HepG2 (cell line): ENCODE measurements around the gene LNX2. TPM values are rescaled to one million over a fixed set of nuclear protein-coding genes. Genes with fewer than 3 reads are reported as not detected.

Experiments
- AKNA ChIP-seq: sonication (generic); formaldehyde crosslinking; IDR thresholded peaks from 2 replicates; pipeline ENCODE4 v1.4.0; 2020; ENCODE audit warnings: missing genetic modification reagents, borderline replicate concordance
- BCL3 ChIP-seq: sonication (generic); formaldehyde crosslinking; IDR thresholded peaks from 2 replicates; pipeline ENCODE4 v1.5.1; 2020; ENCODE audit warnings: mild to moderate bottlenecking, missing genetic modification reagents, moderate library complexity
- BORCS8-MEF2B ChIP-seq: sonication (generic); formaldehyde crosslinking; IDR thresholded peaks from 2 replicates; pipeline ENCODE4 v1.8.0; 2022; ENCODE audit warnings: mild to moderate bottlenecking, missing genetic modification reagents
- ERF ChIP-seq: IDR thresholded peaks from 2 replicates; pipeline ENCODE4 v1.6.1; 2018; ENCODE audit warnings: missing biosample characterization, missing genetic modification reagents
- HNF4A ChIP-seq: sonication (generic); formaldehyde crosslinking; IDR thresholded peaks from 2 replicates; pipeline ENCODE4 v1.4.0; 2020; ENCODE audit warnings: missing genetic modification reagents
- JUNB ChIP-seq: sonication (generic); formaldehyde crosslinking; IDR thresholded peaks from 2 replicates; pipeline ENCODE4 v1.8.0; 2022; ENCODE audit warnings: missing genetic modification reagents, mild to moderate bottlenecking, borderline replicate concordance
- KMT2B ChIP-seq: IDR thresholded peaks from 2 replicates; pipeline ENCODE4 v1.6.1; 2016; ENCODE audit warnings: missing genetic modification reagents, missing compliant biosample characterization
- MEIS2 ChIP-seq: sonication (generic); formaldehyde crosslinking; IDR thresholded peaks from 2 replicates; pipeline ENCODE4 v1.9.0; 2021; ENCODE audit warnings: mild to moderate bottlenecking, missing genetic modification reagents
- SKI ChIP-seq: fragments of 450-650 bp; IDR thresholded peaks from one replicate; pipeline ENCODE4 v1.6.1; 2018; ENCODE audit warnings: mild to moderate bottlenecking; ENCODE audit not compliant: partially characterized antibody
- TAF1 ChIP-seq: sonication (generic); formaldehyde crosslinking; IDR thresholded peaks from 2 replicates; pipeline ENCODE4 v1.4.0; 2020; ENCODE audit warnings: missing genetic modification reagents
- TEAD2 ChIP-seq: sonication (generic); formaldehyde crosslinking; IDR thresholded peaks from 2 replicates; pipeline ENCODE4 v1.9.0; 2021; ENCODE audit warnings: missing genetic modification reagents
- THRA ChIP-seq: sonication (generic); formaldehyde crosslinking; IDR thresholded peaks from 2 replicates; pipeline ENCODE4 v1.4.0; 2020; ENCODE audit warnings: missing genetic modification reagents, borderline replicate concordance
- YEATS2 ChIP-seq: sonication (generic); formaldehyde crosslinking; IDR thresholded peaks from 2 replicates; pipeline ENCODE4 v1.4.0; 2020; ENCODE audit warnings: missing genetic modification reagents, borderline replicate concordance
- YY1 ChIP-seq: IDR thresholded peaks from 2 replicates; pipeline ENCODE4 v1.6.1; 2011; ENCODE audit warnings: low read length, low read depth, moderate library complexity, mild to moderate bottlenecking; ENCODE audit not compliant: insufficient read depth, insufficient replicate concordance
- ZBTB26 ChIP-seq: IDR thresholded peaks from 2 replicates; pipeline ENCODE4 v1.6.1; 2016; ENCODE audit warnings: missing compliant biosample characterization, missing genetic modification reagents, borderline replicate concordance
- ZFP91 ChIP-seq: sonication (generic); formaldehyde crosslinking; IDR thresholded peaks from 2 replicates; pipeline ENCODE4 v1.9.0; 2022; ENCODE audit warnings: missing genetic modification reagents, mild to moderate bottlenecking, borderline replicate concordance
- ZNF282 ChIP-seq: fragments of 450-650 bp; IDR thresholded peaks from 2 replicates; pipeline ENCODE4 v1.6.1; 2018; ENCODE audit not compliant: partially characterized antibody
- ZNF430 ChIP-seq: sonication (generic); formaldehyde crosslinking; IDR thresholded peaks from 2 replicates; pipeline ENCODE4 v1.9.0; 2021; ENCODE audit warnings: mild to moderate bottlenecking, missing genetic modification reagents
- ZNF589 ChIP-seq: sonication (generic); formaldehyde crosslinking; conservative IDR thresholded peaks from 2 replicates; pipeline ENCODE4 v1.8.0; 2022; ENCODE audit warnings: mild to moderate bottlenecking, moderate library complexity, missing genetic modification reagents
- polyA plus RNA-seq, 8 experiments: library from polyadenylated mRNA; depleted of rRNA in 3 of 8; stranded (reverse) in 7 of 8; unstranded in 1 of 8; fragments of >200 nt; fragmentation: Illumina TruSeq in 4 of 8; extraction: Trizol in 4 of 8; gene quantifications; 2 replicates each; pipeline versions ENCODE4 v1.2.1 to v1.2.3, GENCODE V29; 2011 to 2016; ENCODE audit warnings: low read depth in 4 of 8, missing spikeins in 1 of 8, mixed read lengths in 1 of 8; ENCODE audit not compliant: insufficient read depth in 1 of 8
- total RNA-seq, 5 experiments: library from RNA; depleted of rRNA; stranded (reverse); fragments of >200 nt; fragmentation: Illumina TruSeq; extraction: Trizol; gene quantifications; 2 replicates each; pipeline ENCODE4 v1.2.3, GENCODE V29; 2016; ENCODE audit warnings: low read depth in 1 of 5

LNX2 gene
- total and polyA plus RNA-seq, 2 of the 13 experiments (the other 11 are each of a cell fraction or from before 2014, with no cell fraction given) = 9.2 to 9.7 TPM

GRCh38 chr13:27622102-27622820 lies 1.9 kb upstream of the LNX2 start (continued):
- TF ChIP-seq ZNF430 (peak; percentile 38; the same call in 1 of the 2 replicates), JUNB (CRISPR knock-in tag) (no peak), KMT2B (no peak; the same call in 1 of the 2 replicates), TAF1 (CRISPR knock-in tag) (0 out of 2 replicates have a peak, but pooled peaks have one; percentile 5), AKNA (CRISPR knock-in tag) (no peak), TEAD2 (CRISPR knock-in tag) (no peak), YY1 (peak; percentile 35), ERF (no peak), HNF4A (no peak), ZFP91 (peak; percentile 5; the same call in 1 of the 2 replicates), YEATS2 (no peak; the same call in 1 of the 2 replicates), BCL3 (CRISPR knock-in tag) (0 out of 2 replicates have a peak, but pooled peaks have one; percentile 6), MEIS2 (CRISPR knock-in tag) (no peak), ZNF589 (no peak), THRA (CRISPR knock-in tag) (peak; percentile 7; the same call in 1 of the 2 replicates), SKI (no peak), ZBTB26 (CRISPR knock-in tag) (no peak), BORCS8-MEF2B (CRISPR knock-in tag) (no peak), ZNF282 (no peak)
